GM19193 (cell line): ENCODE results near the gene FOXJ1.

Source experiments
- POLR2A ChIP-seq: IDR thresholded peaks from 4 replicates; pipeline ENCODE4 v1.6.1; 2011; ENCODE audit not compliant: insufficient read depth, insufficient read length; ENCODE audit errors: extremely low read depth

Gene FOXJ1

GRCh38 chr17:76141212-76142038, at the start of gene FOXJ1:
FOXJ1 (minus strand) TSS chr17:76141245; CDS start chr17:76140395, 850 bp downstream.
- no peak for TF ChIP-seq POLR2A

GRCh38 chr17:76189741-76190140, 48.7 kb upstream of the FOXJ1 start:
- no peak for TF ChIP-seq POLR2A

GRCh38 chr17:76189247-76189646, 48.2 kb upstream of the FOXJ1 start:
- no peak for TF ChIP-seq POLR2A

GRCh38 chr17:76188213-76189016, 47.4 kb upstream of the FOXJ1 start:
- no peak for TF ChIP-seq POLR2A

GRCh38 chr17:76184290-76184689, 43.2 kb upstream of the FOXJ1 start:
- no peak for TF ChIP-seq POLR2A

- TF ChIP-seq POLR2A = peak; percentile 22
Observed at GRCh38 chr17:76182016-76182764, 41.1 kb upstream of the FOXJ1 start.

GRCh38 chr17:76179496-76180467, 38.7 kb upstream of the FOXJ1 start:
- no peak for TF ChIP-seq POLR2A

GRCh38 chr17:76178124-76178523, 37.1 kb upstream of the FOXJ1 start:
- no peak for TF ChIP-seq POLR2A

GRCh38 chr17:76176701-76177574, 35.9 kb upstream of the FOXJ1 start:
- no peak for TF ChIP-seq POLR2A

GRCh38 chr17:76174037-76174436, 33.0 kb upstream of the FOXJ1 start:
- TF ChIP-seq POLR2A = no peak

GRCh38 chr17:76173474-76173873, 32.4 kb upstream of the FOXJ1 start:
- TF ChIP-seq POLR2A = no peak

- no peak for TF ChIP-seq POLR2A
Observed at GRCh38 chr17:76171706-76172105, 30.7 kb upstream of the FOXJ1 start.

- TF ChIP-seq POLR2A = no peak
Observed at GRCh38 chr17:76170114-76170513, 29.1 kb upstream of the FOXJ1 start.

GRCh38 chr17:76166906-76167305, 25.9 kb upstream of the FOXJ1 start:
- TF ChIP-seq POLR2A = no peak

GRCh38 chr17:76166168-76166567, 25.1 kb upstream of the FOXJ1 start:
- TF ChIP-seq POLR2A = no peak
